HG02798 (cell line): ENCODE data around the gene RDH11.

Experiments used
- ATAC-seq: cut with Tn5 transposase; IDR thresholded peaks from one replicate; pipeline ENCODE4 v1.9.1; 2021; ENCODE audit warnings: mild to moderate bottlenecking; ENCODE audit not compliant: unreplicated experiment, poor library complexity

RDH11 gene

GRCh38 chr14:67653651-67654280 is 41.8 kb downstream of the RDH11 start:
- no peak for ATAC-seq

GRCh38 chr14:67652189-67652588 is 43.4 kb downstream of the RDH11 start:
- no peak for ATAC-seq

DNA sequence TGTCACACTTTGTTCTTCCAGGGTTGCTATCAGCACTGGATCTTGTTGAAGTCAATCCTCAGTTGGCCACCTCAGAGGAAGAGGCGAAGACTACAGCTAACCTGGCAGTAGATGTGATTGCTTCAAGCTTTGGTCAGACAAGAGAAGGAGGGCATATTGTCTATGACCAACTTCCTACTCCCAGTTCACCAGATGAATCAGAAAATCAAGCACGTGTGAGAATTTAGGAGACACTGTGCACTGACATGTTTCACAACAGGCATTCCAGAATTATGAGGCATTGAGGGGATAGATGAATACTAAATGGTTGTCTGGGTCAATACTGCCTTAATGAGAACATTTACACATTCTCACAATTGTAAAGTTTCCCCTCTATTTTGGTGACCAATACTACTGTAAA is 44.9 kb downstream of the RDH11 start:
- ATAC-seq, result no peak

- ATAC-seq, result no peak
Observed at GRCh38 chr14:67650151-67650550, 45.4 kb downstream of the RDH11 start.

GRCh38 chr14:67646131-67646530 is 49.4 kb downstream of the RDH11 start:
- ATAC-seq, result no peak

DNA sequence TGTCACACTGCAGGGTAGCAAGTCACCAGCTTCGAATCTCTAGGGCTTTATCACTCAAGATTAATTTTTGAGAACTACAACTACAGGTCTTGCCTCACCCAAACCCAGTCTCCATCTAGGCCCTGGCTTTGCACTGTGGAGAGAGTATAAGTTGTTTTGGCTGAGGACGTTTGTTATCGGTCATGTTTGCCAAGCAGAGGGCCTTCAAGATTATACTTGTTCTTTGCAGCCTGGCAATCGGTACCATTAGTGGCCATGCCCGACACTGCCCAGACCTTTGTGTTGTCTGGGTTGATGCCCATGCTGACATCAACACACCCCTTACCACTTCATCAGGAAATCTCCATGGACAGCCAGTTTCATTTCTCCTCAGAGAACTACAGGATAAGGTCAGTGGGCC is 50.1 kb downstream of the RDH11 start:
- no peak for ATAC-seq

DNA sequence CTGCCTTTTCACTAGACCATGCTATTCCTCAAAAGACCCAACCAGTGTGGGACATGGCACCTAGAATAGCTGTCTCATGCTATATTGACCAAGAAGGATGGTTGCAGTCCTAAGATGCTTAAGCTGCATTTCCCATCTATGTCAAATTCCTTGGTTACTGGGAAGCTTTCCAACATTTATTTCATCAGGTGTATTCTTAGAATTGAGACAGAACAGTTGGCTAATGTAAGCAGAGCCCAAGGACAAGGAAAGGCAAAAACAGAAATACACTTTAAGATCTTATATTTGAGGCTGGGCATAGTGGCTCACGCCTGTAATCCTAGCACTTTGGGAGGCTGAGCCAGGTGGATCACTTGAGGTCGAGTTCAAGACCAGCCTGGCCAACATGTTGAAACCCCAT is 51.1 kb downstream of the RDH11 start:
- no peak for ATAC-seq

- ATAC-seq, result no peak
Observed at GRCh38 chr14:67643713-67644112, 51.9 kb downstream of the RDH11 start.

GRCh38 chr14:67641902-67642749 is 53.4 kb downstream of the RDH11 start:
- no peak for ATAC-seq

- ATAC-seq, result no peak
Observed at GRCh38 chr14:67641480-67641879, 54.1 kb downstream of the RDH11 start.

- ATAC-seq, result no peak
Observed at GRCh38 chr14:67638642-67639041, 56.9 kb downstream of the RDH11 start.

- ATAC-seq, result no peak
Observed at GRCh38 chr14:67636361-67636919, 59.1 kb downstream of the RDH11 start.

- no peak for ATAC-seq
Observed at GRCh38 chr14:67633451-67634147, 62.0 kb downstream of the RDH11 start.

DNA sequence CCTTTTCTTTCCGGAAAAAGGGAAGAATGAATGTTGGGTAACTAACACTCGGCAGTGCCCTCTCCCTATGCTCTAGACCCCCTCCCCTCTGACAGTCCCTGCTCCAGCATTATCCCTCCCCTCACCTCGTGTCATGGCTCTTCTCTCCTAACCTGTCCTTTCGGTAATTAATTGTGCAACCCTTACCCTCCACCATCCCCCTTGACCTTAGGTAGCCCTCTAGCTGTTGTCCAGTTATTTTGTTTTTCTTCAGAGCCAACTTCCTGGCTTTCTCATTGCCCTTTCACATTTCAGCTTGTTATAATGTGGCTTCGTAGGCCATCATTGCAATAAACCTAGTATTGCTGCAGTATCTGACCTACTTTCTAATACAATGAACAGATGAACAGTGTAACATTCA is 64.6 kb downstream of the RDH11 start:
- ATAC-seq, result no peak

DNA sequence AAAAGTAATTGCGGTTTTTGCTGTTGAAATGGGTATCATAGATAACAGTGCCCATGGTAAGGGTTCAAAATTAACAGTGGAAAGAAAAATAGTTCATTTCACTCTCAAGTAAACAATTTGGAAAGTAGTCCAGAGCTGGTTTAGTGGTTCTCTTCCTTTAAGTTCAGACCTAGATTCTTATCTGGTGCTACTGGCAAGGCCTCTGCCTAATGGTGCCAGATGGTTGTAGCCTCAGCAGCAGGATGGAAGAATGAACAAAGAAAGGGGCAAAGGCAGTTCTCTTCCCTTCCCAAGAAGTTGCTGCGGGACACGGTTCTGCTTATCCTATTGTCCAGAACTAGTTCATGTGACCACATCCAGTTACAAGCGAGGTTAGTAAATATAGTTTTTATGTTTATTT is 65.4 kb downstream of the RDH11 start:
- ATAC-seq, result no peak

DNA sequence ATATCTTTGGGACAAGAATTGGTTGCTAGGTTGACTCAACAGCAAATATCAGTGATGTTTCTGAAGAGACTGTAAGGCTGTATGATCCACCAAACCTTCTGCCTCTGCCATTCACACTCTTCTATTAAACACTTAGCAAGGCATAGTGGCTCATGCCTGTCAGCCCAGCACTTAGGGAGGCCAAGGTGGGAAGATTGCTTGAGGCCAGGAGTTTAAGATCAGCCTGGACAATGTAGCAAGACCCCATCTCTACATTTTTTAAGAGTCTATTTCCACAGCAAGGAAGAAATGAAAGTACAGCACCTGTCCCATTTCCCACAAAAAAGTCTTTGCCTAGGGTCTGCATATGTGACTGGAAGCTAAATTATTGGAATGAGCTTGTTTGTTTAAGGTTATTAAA is 68.0 kb downstream of the RDH11 start:
- ATAC-seq, result no peak
